NCI-H748 treated with DMSO at 0.1 percent for 48 hours (cell line): Measurements from ENCODE around the gene ZNF394.

ENCODE experiments used
- DNase-seq: peaks from one replicate; lab custom pipeline; 2025; lab: John Stamatoyannopoulos, UW

ZNF394 gene

DNA sequence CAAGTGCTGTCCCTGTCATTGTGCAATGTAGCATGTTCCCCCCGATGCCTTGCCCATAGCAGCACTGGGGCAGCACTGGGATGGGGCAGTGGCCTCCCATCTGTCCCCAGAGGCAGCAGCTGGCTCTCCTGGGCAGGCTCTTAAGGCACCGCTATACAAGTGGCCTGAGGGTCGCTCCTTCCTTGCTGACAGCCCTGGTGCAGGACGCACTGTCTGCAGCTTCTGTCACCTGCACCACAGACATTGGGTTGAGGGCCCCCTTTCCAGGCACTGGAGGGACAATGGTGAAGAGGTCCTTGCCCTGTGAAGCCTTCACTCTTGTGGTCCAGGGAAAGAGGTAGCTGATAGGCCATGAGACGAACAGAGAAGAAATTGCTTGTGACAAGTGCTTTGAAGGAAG, 50.8 kb downstream of the ZNF394 start:
- no peak for DNase-seq

DNA sequence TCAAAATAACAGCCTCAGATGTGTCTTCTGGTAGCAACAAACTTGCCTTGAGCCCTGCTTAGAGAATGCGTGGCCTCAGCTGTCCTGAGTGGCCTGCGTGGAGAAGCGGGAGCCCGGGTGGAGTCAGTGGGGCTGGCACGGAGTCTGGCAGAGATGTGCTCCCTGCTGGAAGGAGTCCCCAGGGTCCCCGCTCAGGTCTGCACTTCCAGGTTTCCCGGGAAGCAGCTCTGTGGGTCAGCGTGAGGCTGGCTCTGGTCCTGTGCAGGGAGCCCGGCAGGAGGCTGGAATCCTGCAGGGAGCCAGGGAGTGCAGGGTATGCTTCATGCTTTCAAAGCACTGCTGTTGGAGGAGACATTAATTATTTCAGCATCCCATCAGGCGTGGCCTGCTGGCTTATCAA, 51.2 kb downstream of the ZNF394 start:
- DNase-seq: no peak

DNA sequence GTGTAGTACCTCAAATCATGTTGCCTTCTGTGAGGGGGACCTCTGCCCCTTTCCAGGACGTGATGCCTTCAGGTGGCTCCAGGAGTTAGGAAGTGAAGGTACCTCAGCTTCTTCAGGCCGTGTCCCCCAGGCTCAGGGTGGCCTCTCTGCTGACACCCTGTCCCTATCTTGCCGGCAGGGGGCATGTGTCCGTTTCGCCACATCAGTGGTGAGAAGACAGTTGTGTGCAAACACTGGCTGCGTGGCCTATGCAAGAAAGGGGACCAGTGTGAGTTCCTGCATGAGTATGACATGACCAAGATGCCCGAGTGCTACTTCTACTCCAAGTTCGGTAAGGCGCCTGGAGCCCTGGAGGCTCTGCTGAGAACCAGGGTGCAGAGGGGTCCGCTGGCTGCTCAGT, 52.1 kb downstream of the ZNF394 start:
- DNase-seq: no peak

GRCh38 chr7:99446096-99446495, 54.0 kb downstream of the ZNF394 start:
- DNase-seq: no peak
